ENCODE measurements around the gene KIF2C. TPM values are rescaled to one million over a fixed set of nuclear protein-coding genes. Genes with fewer than 3 reads are reported as not detected.
A peak's percentile ranks its signal among the peaks of the same experiment; 100 is the strongest.

The KIF2C gene
- total and polyA plus RNA-seq, 9 of the 15 experiments (the other 6 are each of a cell fraction or from before 2014, with no cell fraction given) = 84.9 to 226 (median 169) TPM

DNA sequence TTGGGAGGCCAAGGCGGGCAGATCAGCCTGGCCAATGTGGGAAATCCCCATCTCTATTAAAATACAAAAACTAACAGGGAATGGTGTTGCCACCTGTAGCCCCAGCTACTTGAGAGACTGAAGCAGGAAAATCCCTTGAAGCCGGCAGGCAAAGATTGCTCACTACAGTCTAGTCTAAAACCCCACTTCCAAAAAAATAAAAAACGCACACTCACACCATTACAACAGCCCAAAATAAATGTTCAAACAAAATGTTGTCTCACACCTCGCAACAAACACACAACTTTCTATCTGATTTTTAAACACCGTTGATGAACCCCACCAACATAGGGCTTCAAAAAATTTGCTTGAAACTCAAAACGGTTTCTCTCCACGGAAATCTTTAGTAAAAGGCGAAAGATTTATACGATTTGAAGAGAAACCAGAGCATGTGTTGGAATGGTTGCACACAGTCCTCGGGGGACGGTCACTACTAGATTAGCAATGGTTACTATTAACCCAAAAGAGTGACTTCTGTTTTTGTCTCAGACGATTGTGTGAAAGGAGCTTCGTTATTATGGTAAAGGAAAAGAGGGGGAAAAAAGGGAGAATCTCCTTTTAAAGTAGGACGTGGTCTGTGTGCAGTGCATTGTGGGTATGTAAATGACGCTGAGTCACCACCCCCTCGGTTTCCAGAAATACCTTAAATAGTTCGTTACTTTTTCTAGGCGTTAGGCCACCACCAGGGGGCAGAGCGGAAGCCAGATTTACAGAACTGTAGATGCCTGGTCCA is 8.7 kb upstream of the KIF2C start, which contains the start of gene RNU5D-1 (continued):
- TF ChIP-seq, protein P1, sequence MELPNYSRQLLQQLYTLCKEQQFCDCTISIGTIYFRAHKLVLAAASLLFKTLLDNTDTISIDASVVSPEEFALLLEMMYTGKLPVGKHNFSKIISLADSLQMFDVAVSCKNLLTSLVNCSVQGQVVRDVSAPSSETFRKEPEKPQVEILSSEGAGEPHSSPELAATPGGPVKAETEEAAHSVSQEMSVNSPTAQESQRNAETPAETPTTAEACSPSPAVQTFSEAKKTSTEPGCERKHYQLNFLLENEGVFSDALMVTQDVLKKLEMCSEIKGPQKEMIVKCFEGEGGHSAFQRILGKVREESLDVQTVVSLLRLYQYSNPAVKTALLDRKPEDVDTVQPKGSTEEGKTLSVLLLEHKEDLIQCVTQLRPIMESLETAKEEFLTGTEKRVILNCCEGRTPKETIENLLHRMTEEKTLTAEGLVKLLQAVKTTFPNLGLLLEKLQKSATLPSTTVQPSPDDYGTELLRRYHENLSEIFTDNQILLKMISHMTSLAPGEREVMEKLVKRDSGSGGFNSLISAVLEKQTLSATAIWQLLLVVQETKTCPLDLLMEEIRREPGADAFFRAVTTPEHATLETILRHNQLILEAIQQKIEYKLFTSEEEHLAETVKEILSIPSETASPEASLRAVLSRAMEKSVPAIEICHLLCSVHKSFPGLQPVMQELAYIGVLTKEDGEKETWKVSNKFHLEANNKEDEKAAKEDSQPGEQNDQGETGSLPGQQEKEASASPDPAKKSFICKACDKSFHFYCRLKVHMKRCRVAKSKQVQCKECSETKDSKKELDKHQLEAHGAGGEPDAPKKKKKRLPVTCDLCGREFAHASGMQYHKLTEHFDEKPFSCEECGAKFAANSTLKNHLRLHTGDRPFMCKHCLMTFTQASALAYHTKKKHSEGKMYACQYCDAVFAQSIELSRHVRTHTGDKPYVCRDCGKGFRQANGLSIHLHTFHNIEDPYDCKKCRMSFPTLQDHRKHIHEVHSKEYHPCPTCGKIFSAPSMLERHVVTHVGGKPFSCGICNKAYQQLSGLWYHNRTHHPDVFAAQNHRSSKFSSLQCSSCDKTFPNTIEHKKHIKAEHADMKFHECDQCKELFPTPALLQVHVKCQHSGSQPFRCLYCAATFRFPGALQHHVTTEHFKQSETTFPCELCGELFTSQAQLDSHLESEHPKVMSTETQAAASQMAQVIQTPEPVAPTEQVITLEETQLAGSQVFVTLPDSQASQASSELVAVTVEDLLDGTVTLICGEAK (IDR thresholded peaks at IDR 0.05) = peak; percentile 50
- TF ChIP-seq, protein P1 (CRISPR knock-in tag; IDR thresholded peaks at IDR 0.05) = peak; percentile 70
- TF ChIP-seq ZNF140 (CRISPR knock-in tag; IDR thresholded peaks at IDR 0.05) (no peak), HDAC2 (IDR thresholded peaks at IDR 0.05) (no peak), ZNF699 (CRISPR knock-in tag; IDR thresholded peaks at IDR 0.05; ENCODE audit: insufficient replicate concordance) (no peak), KLF6 (CRISPR knock-in tag; IDR thresholded peaks at IDR 0.05; ENCODE audit: borderline replicate concordance) (peak; percentile 47; the same call in 1 of the 2 replicates), GABPB1 (CRISPR knock-in tag; IDR thresholded peaks at IDR 0.05) (peak; percentile 62)
- TF ChIP-seq, protein P2, sequence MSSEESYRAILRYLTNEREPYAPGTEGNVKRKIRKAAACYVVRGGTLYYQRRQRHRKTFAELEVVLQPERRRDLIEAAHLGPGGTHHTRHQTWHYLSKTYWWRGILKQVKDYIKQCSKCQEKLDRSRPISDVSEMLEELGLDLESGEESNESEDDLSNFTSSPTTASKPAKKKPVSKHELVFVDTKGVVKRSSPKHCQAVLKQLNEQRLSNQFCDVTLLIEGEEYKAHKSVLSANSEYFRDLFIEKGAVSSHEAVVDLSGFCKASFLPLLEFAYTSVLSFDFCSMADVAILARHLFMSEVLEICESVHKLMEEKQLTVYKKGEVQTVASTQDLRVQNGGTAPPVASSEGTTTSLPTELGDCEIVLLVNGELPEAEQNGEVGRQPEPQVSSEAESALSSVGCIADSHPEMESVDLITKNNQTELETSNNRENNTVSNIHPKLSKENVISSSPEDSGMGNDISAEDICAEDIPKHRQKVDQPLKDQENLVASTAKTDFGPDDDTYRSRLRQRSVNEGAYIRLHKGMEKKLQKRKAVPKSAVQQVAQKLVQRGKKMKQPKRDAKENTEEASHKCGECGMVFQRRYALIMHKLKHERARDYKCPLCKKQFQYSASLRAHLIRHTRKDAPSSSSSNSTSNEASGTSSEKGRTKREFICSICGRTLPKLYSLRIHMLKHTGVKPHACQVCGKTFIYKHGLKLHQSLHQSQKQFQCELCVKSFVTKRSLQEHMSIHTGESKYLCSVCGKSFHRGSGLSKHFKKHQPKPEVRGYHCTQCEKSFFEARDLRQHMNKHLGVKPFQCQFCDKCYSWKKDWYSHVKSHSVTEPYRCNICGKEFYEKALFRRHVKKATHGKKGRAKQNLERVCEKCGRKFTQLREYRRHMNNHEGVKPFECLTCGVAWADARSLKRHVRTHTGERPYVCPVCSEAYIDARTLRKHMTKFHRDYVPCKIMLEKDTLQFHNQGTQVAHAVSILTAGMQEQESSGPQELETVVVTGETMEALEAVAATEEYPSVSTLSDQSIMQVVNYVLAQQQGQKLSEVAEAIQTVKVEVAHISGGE (CRISPR knock-in tag; IDR thresholded peaks at IDR 0.05) = peak in 1 of 3 experiments; percentile 82; a peak in 2 of 6 replicates
- TF ChIP-seq, protein P3, sequence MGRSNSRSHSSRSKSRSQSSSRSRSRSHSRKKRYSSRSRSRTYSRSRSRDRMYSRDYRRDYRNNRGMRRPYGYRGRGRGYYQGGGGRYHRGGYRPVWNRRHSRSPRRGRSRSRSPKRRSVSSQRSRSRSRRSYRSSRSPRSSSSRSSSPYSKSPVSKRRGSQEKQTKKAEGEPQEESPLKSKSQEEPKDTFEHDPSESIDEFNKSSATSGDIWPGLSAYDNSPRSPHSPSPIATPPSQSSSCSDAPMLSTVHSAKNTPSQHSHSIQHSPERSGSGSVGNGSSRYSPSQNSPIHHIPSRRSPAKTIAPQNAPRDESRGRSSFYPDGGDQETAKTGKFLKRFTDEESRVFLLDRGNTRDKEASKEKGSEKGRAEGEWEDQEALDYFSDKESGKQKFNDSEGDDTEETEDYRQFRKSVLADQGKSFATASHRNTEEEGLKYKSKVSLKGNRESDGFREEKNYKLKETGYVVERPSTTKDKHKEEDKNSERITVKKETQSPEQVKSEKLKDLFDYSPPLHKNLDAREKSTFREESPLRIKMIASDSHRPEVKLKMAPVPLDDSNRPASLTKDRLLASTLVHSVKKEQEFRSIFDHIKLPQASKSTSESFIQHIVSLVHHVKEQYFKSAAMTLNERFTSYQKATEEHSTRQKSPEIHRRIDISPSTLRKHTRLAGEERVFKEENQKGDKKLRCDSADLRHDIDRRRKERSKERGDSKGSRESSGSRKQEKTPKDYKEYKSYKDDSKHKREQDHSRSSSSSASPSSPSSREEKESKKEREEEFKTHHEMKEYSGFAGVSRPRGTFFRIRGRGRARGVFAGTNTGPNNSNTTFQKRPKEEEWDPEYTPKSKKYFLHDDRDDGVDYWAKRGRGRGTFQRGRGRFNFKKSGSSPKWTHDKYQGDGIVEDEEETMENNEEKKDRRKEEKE (IDR thresholded peaks at IDR 0.05; ENCODE audit: borderline replicate concordance in 1 of 2, control insufficient read depth in 1 of 2, low read depth in 2 of 2, low read length in 1 of 2) = peak; percentile 77 to 100

Measured in K562 (cell line).